HCT116 (cell line): ENCODE data around the gene AUTS2. TPM values are rescaled to one million over a fixed set of nuclear protein-coding genes. Genes with fewer than 3 reads are reported as not detected.

Source experiments
- ATAC-seq: fragments of 200-7000 bp; cut with Tn5 transposase; 2 replicates; pipeline ENCODE4 v1.9.1; 2020; ENCODE audit warnings: mild to moderate bottlenecking, moderate library complexity
- BruUV-seq: library from RNA; stranded (reverse); fragments of 400-500 nt; replicated peaks from 2 replicates; lab custom pipeline; 2021; lab: Mats Ljungman, UMichigan
- CTCF ChIA-PET: fragments of 300-600 bp; sonication (Branson Sonifier 250); formaldehyde crosslinking; loops from one replicate; lab custom pipeline; 2021; ENCODE audit warnings: antibody characterized with exemption; lab: Charles Lee
- POLR2A ChIA-PET: fragments of 300-600, 350-600 bp; sonication (Branson Sonifier 250); formaldehyde crosslinking; loops from one replicate; lab custom pipeline; 2021; ENCODE audit warnings: antibody characterized with exemption; lab: Charles Lee
- RAD21 ChIA-PET, 2 experiments: fragments of 300-600 bp; sonication (Branson Sonifier 250); formaldehyde crosslinking; loops; one replicate each; lab custom pipeline; 2023; ENCODE audit warnings: low total read pairs in 2 of 2; ENCODE audit not compliant: uncharacterized antibody in 2 of 2, unreplicated experiment in 2 of 2, low non-redundant PET in 1 of 2; lab: Charles Lee
- DNase-seq: peaks from one replicate; pipeline ENCODE4 v3.0.0-alpha.2; 2010; ENCODE audit warnings: low read depth, low spot score
- H2AFZ ChIP-seq: fragments of 200-600 bp; shearing (Covaris generic), sonication (generic); 2 replicates; pipeline ENCODE4 v1.6.1; 2017; ENCODE audit warnings: low read depth, mixed run types, mixed read lengths, antibody characterized with exemption, low read length; ENCODE audit not compliant: poor library complexity, severe bottlenecking
- H3K27ac ChIP-seq: 2 replicates; pipeline ENCODE4 v1.5.1; 2012; ENCODE audit warnings: low read depth, low read length
- H3K27me3 ChIP-seq: fragments of 200-600 bp; sonication (generic); 2 replicates; pipeline ENCODE4 v1.6.1; 2016; ENCODE audit warnings: mixed run types, low read length, mixed read lengths; ENCODE audit not compliant: insufficient read depth
- H3K36me3 ChIP-seq, 2 experiments: fragments of 200-500 bp in 1 of 2; fragments of 200-600 bp in 1 of 2; sonication (Bioruptor generic) in 1 of 2; sonication (generic) in 1 of 2; 2 replicates each; pipeline versions ENCODE4 v1.5.1 to v1.6.1; 2014 to 2016; ENCODE audit warnings: low read length in 2 of 2, inconsistent platforms in 1 of 2, mixed read lengths in 1 of 2, mixed run types in 1 of 2; ENCODE audit not compliant: insufficient read depth in 2 of 2, control insufficient read depth in 1 of 2
- H3K4me1 ChIP-seq, 2 experiments: fragments of 200-600 bp in 1 of 2; sonication (generic) in 1 of 2; 2 replicates each; pipeline versions ENCODE4 v1.5.1 to v1.6.1; 2012 to 2017; ENCODE audit warnings: low read length in 2 of 2, inconsistent platforms in 1 of 2, mild to moderate bottlenecking in 1 of 2, mixed read lengths in 1 of 2, mixed run types in 1 of 2, moderate library complexity in 1 of 2; ENCODE audit not compliant: insufficient read depth in 2 of 2, control insufficient read depth in 1 of 2
- H3K4me2 ChIP-seq: fragments of 200-600 bp; sonication (generic); 2 replicates; pipeline ENCODE4 v1.6.1; 2017; ENCODE audit warnings: mixed run types, low read length, mixed read lengths
- H3K4me3 ChIP-seq, 2 experiments: fragments of 200-600 bp in 1 of 2; sonication (generic) in 1 of 2; replicated peaks in 1 of 2; 2 replicates each; pipeline ENCODE4 v1.5.1; 2011 to 2016; ENCODE audit warnings: low read length in 2 of 2, control low read depth in 1 of 2, low read depth in 1 of 2, mild to moderate bottlenecking in 1 of 2, mixed read lengths in 1 of 2, mixed run types in 1 of 2
- H3K79me2 ChIP-seq: fragments of 200-600 bp; sonication (generic); 2 replicates; pipeline ENCODE4 v1.6.1; 2017; ENCODE audit warnings: mild to moderate bottlenecking, mixed run types, low read length, moderate library complexity, mixed read lengths; ENCODE audit not compliant: insufficient read depth
- H3K9ac ChIP-seq: fragments of 200-600 bp; sonication (generic); 2 replicates; pipeline ENCODE4 v1.6.1; 2016; ENCODE audit warnings: low read length, mixed read lengths
- H3K9me2 ChIP-seq: fragments of 200-600 bp; sonication (generic), shearing (Covaris generic); 2 replicates; pipeline ENCODE4 v1.6.1; 2017; ENCODE audit warnings: mixed run types, mild to moderate bottlenecking, moderate library complexity; ENCODE audit not compliant: insufficient read depth
- H3K9me3 ChIP-seq, 2 experiments: fragments of 200-500 bp in 1 of 2; fragments of 200-600 bp in 1 of 2; sonication (Bioruptor generic) in 1 of 2; sonication (generic) in 1 of 2; 2 replicates each; pipeline ENCODE4 v1.6.1; 2014 to 2017; ENCODE audit warnings: low read length in 2 of 2, mixed read lengths in 2 of 2, inconsistent platforms in 1 of 2, low read depth in 1 of 2, mild to moderate bottlenecking in 1 of 2, mixed run types in 1 of 2, moderate library complexity in 1 of 2; ENCODE audit not compliant: control insufficient read depth in 1 of 2, insufficient read depth in 1 of 2
- H4K20me1 ChIP-seq: fragments of 200-600 bp; sonication (generic), shearing (Covaris generic); 2 replicates; pipeline ENCODE4 v1.6.1; 2017; ENCODE audit warnings: mixed run types, mild to moderate bottlenecking, moderate library complexity; ENCODE audit not compliant: insufficient read depth
- CBX3 ChIP-seq: IDR thresholded peaks from 2 replicates; pipeline ENCODE4 v1.6.1; 2012; ENCODE audit warnings: low read depth
- CEBPB ChIP-seq: IDR thresholded peaks from 2 replicates; pipeline ENCODE4 v1.6.1; 2012; ENCODE audit warnings: low read depth
- EGR1 ChIP-seq: IDR thresholded peaks from 2 replicates; pipeline ENCODE4 v1.6.1; 2012; ENCODE audit warnings: low read depth
- ELF1 ChIP-seq: IDR thresholded peaks from 2 replicates; pipeline ENCODE4 v1.6.1; 2012; ENCODE audit warnings: low read depth, borderline replicate concordance
- EZH2 ChIP-seq: fragments of 200-600 bp; sonication (generic); IDR thresholded peaks from 2 replicates; pipeline ENCODE4 v1.6.1; 2017; ENCODE audit warnings: antibody characterized with exemption, mixed run types
- FOSL1 ChIP-seq: IDR thresholded peaks from 2 replicates; pipeline ENCODE4 v1.6.1; 2012; ENCODE audit warnings: low read depth
- JUND ChIP-seq: IDR thresholded peaks from 2 replicates; pipeline ENCODE4 v1.6.1; 2012
- POLR2AphosphoS5 ChIP-seq: IDR thresholded peaks from 2 replicates; pipeline ENCODE4 v1.6.1; 2011; ENCODE audit warnings: mild to moderate bottlenecking, low read depth, low read length, moderate library complexity
- RAD21 ChIP-seq: IDR thresholded peaks from 2 replicates; pipeline ENCODE4 v1.6.1; 2012; ENCODE audit warnings: low read depth, mild to moderate bottlenecking
- SIN3A ChIP-seq: IDR thresholded peaks from 2 replicates; pipeline ENCODE4 v1.6.1; 2012; ENCODE audit warnings: low read depth
- SRF ChIP-seq: IDR thresholded peaks from 2 replicates; pipeline ENCODE4 v1.6.1; 2012; ENCODE audit warnings: low read depth
- TCF7L2 ChIP-seq: IDR thresholded peaks from 2 replicates; pipeline ENCODE4 v1.7.0; 2011; ENCODE audit warnings: borderline replicate concordance, inconsistent platforms; ENCODE audit not compliant: insufficient read depth, insufficient read length; ENCODE audit errors: extremely low read depth
- ZFX ChIP-seq: fragments of 450-650 bp; IDR thresholded peaks from 2 replicates; pipeline ENCODE4 v1.6.1; 2017
- ZNF274 ChIP-seq: fragments of 200-500 bp; sonication (Bioruptor generic); IDR thresholded peaks from 2 replicates; pipeline ENCODE4 v1.6.1; 2014; ENCODE audit warnings: mild to moderate bottlenecking, low read depth, low read length, inconsistent platforms
- intact Hi-C: fragments of 100-400 bp; cut with micrococcal nuclease; formaldehyde crosslinking; loops from 2 replicates; pipeline ENCODE4 v1.10.0; 2022
- total RNA-seq: library from RNA; stranded (reverse); gene quantifications from one replicate; pipeline ENCODE4 v1.2.1, GENCODE V29; 2021; ENCODE audit not compliant: unreplicated experiment
- TF ChIP-seq, protein P1 (sequence below): IDR thresholded peaks from 2 replicates; pipeline ENCODE4 v1.6.1; 2012
- TF ChIP-seq, protein P2 (sequence below), 3 experiments: fragments of 200-600 bp in 1 of 3; sonication (generic) in 1 of 3; IDR thresholded peaks in 2 of 3; conservative IDR thresholded peaks in 1 of 3; 2 replicates each; pipeline ENCODE4 v1.5.1; 2012 to 2017; ENCODE audit warnings: low read depth in 2 of 3, low read length in 2 of 3, antibody characterized with exemption in 1 of 3, borderline replicate concordance in 1 of 3, control low read depth in 1 of 3, mild to moderate bottlenecking in 1 of 3, mixed read lengths in 1 of 3, mixed run types in 1 of 3, moderate library complexity in 1 of 3; ENCODE audit not compliant: insufficient read depth in 1 of 3
- TF ChIP-seq, protein P3 (sequence below): IDR thresholded peaks from 2 replicates; pipeline ENCODE4 v1.6.1; 2011; ENCODE audit warnings: mild to moderate bottlenecking, low read length, moderate library complexity; ENCODE audit not compliant: insufficient replicate concordance; ENCODE audit errors: extremely low read depth
- TF ChIP-seq, protein P4 (sequence below): IDR thresholded peaks from 2 replicates; pipeline ENCODE4 v1.6.1; 2012

AUTS2 gene
- total RNA-seq, 1 experiment from 2014 or later = 0.93 TPM

DNA sequence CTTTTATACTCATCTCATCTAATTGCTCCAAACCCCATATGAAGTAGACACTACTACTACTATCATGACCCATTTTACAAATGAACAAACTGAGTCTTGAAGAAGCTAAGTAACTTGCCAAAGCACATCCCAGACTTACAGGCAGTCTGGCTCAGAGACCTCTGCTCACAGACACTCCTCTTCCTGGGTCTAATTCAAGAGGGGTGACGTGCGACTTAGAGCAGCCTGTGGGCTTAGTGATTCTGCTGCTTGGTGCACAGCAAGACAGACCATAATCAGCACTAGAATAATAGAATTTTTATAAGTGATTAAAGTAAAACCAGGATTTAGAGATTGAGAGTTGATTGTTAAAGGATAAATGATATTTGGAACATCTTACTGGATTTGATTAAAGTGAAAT lies 750.8 kb downstream of the AUTS2 start (continued):
- no peak for TF ChIP-seq FOSL1

DNA sequence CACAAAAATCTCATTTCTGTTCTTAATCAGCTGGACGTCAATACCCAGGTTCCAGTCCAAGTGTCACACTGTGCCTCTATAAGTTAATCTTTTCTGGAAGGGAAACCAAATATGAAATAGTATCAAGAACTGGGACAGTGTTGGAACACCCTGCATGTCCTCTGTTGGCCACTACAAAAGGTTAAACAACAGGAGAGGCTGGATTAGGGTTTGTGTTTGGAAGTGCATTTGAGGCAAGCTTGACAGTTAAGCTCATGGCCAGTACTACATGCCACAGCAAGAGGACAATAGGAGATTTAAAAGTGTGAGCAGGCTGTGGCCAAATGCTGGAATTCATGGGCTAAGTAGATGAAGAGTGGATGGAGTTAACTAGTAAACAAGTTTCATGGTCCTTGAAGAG lies 751.5 kb downstream of the AUTS2 start:
- BruUV-seq = no TSS peak
- peaks cover 13 to 18% of the 10 kb centered on the region in 2 experiments; a peak in 2 of 4 replicates for H3K9me3 ChIP-seq
- H3K9me2 ChIP-seq = no peaks in the 10 kb centered on the region
- no peaks in the 10 kb centered on the region for H3K79me2 ChIP-seq
- no peak overlapping the region for H2AFZ ChIP-seq
- ChIA-PET CTCF (no interaction called here), POLR2A (no interaction called here), RAD21 (no interaction called here)
- ATAC-seq = no peak
- intact Hi-C loops = no loop called here
- no peak for TF ChIP-seq ZFX
- no peak for TF ChIP-seq EZH2
- no peak for TF ChIP-seq CEBPB
- TF ChIP-seq ZNF274 = no peak
- no peak for TF ChIP-seq CBX3
- no peak for TF ChIP-seq SIN3A
- no peak for TF ChIP-seq ELF1
- TF ChIP-seq TCF7L2 = no peak
- TF ChIP-seq, protein P1, sequence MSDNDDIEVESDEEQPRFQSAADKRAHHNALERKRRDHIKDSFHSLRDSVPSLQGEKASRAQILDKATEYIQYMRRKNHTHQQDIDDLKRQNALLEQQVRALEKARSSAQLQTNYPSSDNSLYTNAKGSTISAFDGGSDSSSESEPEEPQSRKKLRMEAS = no peak
- TF ChIP-seq, protein P2, sequence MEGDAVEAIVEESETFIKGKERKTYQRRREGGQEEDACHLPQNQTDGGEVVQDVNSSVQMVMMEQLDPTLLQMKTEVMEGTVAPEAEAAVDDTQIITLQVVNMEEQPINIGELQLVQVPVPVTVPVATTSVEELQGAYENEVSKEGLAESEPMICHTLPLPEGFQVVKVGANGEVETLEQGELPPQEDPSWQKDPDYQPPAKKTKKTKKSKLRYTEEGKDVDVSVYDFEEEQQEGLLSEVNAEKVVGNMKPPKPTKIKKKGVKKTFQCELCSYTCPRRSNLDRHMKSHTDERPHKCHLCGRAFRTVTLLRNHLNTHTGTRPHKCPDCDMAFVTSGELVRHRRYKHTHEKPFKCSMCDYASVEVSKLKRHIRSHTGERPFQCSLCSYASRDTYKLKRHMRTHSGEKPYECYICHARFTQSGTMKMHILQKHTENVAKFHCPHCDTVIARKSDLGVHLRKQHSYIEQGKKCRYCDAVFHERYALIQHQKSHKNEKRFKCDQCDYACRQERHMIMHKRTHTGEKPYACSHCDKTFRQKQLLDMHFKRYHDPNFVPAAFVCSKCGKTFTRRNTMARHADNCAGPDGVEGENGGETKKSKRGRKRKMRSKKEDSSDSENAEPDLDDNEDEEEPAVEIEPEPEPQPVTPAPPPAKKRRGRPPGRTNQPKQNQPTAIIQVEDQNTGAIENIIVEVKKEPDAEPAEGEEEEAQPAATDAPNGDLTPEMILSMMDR (IDR thresholded peaks at IDR 0.05 in 2 of 3, conservative IDR thresholded peaks at IDR 0.05 in 1 of 3; ENCODE audit: borderline replicate concordance in 1 of 3, insufficient read depth in 1 of 3, low read depth in 2 of 3, low read length in 2 of 3) = no peak
- TF ChIP-seq FOSL1 = no peak
- no peak for TF ChIP-seq SRF
- TF ChIP-seq EGR1 = no peak
- TF ChIP-seq RAD21 = no peak
- TF ChIP-seq POLR2AphosphoS5 = no peak
- TF ChIP-seq, protein P3, sequence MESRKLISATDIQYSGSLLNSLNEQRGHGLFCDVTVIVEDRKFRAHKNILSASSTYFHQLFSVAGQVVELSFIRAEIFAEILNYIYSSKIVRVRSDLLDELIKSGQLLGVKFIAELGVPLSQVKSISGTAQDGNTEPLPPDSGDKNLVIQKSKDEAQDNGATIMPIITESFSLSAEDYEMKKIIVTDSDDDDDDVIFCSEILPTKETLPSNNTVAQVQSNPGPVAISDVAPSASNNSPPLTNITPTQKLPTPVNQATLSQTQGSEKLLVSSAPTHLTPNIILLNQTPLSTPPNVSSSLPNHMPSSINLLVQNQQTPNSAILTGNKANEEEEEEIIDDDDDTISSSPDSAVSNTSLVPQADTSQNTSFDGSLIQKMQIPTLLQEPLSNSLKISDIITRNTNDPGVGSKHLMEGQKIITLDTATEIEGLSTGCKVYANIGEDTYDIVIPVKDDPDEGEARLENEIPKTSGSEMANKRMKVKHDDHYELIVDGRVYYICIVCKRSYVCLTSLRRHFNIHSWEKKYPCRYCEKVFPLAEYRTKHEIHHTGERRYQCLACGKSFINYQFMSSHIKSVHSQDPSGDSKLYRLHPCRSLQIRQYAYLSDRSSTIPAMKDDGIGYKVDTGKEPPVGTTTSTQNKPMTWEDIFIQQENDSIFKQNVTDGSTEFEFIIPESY = no peak
- no peak for TF ChIP-seq JUND
- TF ChIP-seq, protein P4, sequence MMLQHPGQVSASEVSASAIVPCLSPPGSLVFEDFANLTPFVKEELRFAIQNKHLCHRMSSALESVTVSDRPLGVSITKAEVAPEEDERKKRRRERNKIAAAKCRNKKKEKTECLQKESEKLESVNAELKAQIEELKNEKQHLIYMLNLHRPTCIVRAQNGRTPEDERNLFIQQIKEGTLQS = no peak
- DNase-seq = no peak
- H3K27ac ChIP-seq = no peak overlapping the region
- H3K27me3 ChIP-seq = no peaks in the 10 kb centered on the region
- no peak overlapping the region for H3K4me3 ChIP-seq
- no peaks in the 10 kb centered on the region for H4K20me1 ChIP-seq
- H3K9ac ChIP-seq = no peak overlapping the region
- no peak overlapping the region for H3K4me2 ChIP-seq
- no peaks in the 10 kb centered on the region for H3K4me1 ChIP-seq
- H3K36me3 ChIP-seq = no peaks in the 10 kb centered on the region
